Dedifferentiated amniotic fluid mesenchymal stem cell (primary cell): Measurements from ENCODE around the gene UROC1.

ENCODE experiments used
- DNase-seq: peaks from one replicate; pipeline ENCODE4 v3.0.0-alpha.2; 2016; ENCODE audit errors: extremely low spot score

Gene UROC1

DNA sequence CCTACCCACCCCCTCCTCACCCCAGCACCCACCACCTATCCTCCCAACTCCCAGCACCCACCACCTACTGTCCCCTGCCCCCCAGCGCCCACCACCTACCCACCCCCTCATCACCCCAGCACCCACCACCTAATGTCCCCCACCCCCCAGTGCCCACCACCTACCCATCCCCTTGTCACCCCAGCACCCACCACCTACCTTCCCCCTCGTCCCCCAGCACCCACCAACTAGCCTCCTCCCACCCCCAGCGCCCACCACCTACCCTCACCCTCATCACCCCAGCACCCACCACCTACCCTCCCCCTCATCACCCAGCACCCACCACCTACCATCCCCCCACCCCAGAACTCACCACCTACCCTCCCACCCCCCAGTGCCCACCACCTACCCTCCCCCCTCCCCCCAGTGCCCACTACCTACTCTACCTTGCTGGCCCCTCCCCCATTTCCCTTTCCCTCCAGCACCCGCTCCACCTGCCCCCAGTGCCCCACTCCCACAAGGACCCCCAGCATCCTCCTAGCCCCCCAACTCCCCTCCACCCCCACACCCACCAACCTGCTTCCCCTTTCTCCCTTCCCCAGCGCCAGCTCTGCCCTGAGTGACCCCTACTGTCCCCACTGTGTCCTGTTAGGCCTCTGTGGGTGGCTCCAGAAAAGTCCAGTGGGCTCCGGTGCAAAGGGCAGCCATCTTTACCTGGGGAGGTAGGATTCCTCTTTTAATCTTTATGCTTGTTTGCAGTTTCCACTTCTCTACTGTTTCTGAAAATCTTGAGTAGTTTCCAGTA, 1.2 kb downstream of the UROC1 start:
- DNase-seq = no peak

DNA sequence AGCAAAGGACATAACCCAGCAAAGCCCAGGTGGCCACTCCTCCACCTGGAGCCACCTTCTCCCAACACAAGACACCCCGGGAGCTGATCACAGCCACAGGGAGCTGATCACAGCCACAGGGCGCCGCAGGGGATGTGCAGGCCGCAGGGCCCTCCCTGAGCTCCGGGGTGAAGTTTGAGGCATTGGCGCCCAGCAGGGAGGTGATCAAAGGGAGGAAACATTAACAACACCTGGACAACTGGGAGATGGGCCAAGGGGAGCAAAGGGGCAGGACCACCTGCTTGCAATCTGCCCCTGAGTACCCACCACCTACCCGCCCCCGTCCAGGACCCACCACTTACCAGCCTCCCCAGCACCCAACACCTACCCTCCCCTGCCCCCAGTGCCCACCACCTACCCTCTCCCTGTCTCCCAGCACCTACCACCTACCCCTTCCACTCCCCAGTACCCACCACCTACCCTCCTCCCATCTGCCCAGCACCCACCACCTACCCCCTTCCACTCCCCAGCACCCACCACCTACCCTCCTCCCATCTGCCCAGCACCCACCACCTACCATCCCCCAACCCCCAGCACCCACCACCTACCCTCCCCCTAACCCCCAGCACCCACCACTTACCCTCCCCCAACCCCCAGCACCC, 2.4 kb downstream of the UROC1 start:
- DNase-seq = no peak

DNA sequence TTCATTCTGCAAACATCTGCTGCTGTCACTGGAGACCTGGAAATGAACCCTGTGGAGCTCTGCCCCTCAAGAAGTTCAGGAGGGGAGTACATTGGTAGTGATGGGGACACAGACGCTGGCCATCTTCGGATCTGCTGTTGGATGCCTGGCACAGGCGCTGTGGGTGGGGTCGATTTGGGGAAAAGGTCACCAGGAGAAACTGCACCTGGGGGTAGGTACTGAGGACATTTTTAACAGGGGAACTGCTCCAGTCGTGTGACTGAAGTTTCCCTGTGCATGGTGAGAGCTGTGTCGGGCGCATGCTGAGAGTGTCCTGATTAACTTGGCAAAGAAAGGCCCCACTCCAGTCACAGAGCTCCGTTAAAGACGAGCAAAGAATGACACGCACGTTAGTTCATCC, 3.4 kb downstream of the UROC1 start:
- no peak for DNase-seq

DNA sequence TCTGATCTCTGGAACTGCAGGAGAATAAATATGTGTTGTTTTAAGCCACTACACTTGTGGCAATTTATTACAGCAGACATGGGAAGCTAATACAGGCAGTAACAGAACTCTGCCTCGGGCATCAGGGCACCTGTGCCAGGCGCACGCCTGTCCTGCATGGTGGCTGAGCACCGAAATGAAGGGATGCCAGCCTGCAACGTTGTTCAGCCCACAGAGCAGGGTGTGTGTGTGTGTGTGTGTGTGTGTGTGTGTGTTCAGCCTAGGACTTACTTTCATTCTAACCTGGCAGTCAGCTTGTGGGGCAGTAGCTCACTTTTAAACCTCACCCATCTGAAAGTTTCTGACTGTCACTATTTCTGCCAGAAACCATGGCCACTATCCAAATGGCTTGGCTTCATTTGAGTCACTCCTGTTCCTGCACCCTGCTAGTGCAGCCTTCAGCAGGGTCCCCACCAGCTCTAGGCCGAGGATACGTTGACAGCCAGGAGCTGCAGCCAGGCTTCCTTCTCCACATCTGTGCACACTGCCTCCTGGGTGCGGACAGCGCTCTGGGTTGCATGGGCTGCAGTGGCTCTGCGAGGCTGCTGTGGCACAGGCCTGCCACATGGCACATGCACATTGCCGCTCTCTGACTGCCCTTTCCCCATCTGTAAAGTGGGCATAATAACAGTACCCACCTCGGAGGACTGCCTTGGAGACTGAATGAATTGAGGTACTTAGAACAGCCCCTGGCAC, 4.5 kb downstream of the UROC1 start:
- DNase-seq = no peak

DNA sequence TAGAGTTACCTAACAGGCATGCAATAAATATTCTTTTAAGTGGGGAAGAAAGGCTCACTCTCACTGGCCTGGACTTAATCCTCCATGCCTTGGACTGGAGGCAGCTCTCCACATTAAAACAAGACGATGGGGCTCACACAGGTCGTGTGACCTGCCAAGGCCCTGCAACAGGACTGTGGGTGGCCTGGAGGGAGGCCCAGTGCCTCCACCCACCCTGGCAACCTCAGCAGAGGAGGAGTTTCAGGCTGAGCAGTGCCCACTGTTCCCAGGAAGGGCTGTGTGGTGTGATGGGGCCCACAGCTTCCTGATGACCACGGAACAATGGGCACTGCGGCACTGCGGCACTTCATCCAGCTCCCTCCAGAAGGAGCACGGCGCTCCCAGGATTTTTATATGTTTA, 5.5 kb downstream of the UROC1 start:
- DNase-seq = no peak

DNA sequence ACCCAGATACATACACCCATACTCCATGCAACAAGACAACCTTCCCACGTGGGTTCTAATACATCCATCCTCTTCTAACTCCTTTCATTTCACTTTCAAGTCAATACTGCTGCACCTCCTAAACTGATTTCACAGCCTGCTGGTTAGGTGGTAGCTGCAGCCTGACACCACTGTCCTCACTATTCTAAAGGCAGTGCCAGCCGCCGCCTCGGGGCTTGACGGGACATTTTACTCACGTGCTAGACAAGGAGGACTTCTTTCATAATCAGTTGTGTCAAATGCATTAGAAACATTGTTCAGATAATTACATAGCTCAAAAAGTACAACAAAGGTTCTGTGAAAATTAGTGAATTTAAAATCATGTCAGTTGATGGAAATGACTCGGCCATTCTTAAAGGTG, 6.3 kb downstream of the UROC1 start:
- DNase-seq = no peak

DNA sequence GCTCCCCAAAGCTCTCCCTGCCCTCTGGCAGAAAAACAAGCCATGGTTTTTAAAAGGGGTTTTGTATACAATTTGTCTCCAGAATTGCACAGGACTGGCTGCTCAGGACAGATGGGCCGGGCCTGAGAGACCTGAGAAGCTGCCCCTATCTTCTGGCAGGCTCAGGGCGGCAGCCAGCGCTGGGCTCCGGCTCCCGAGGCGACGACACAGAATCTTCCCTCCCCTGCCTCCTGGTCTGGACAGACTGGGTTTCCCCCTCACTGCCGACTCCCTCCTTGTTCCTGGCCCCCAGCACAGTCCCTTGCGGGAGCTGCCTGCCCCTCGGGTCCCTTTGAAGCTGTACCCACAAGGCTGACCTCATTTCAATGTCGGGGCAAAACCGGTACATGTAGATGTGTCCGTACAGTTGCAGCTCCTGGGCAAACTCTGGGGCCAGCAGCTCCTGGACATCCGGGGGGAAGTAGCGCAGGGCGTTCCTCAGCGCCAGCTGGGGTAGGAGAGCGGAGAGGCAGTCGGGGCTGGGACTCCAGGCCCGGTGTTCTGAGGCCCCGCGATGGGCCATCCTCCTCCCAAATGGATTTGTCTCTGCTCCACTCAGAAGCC, 7.2 kb downstream of the UROC1 start:
- no peak for DNase-seq

DNA sequence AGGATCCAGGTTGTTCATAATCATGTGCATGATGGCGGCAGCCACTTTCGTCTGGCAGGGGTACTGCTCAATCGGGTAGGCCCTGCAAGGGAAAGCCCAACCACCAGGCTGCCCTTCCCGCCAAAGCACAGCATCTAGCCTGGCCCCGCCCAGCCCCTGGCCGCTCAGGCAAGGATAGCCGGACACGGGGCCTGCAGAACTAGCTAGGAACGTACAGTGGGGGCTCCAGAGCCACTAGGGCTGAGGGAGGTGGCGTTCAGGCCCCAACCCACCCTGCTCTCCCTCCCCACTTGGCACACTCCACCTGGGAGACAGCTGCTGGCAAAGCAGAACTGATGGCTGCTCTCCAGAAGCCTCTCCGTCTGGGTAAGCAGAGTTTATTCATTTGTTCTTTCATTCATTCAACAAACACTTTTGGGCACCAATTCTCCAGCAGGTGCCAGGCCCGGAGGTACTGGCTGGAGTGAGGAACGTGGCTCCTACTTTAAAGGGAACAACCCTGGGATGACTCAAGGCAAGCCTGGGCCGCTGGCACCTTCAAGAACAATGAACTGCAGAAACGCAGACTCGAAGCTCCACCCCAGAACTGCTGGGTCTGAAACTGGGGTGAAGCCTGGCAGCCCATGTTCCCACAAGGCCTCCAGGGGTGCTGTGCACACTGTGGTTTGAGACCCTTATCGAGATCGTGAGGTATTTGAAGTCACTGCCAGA, 7.8 kb downstream of the UROC1 start:
- no peak for DNase-seq

DNA sequence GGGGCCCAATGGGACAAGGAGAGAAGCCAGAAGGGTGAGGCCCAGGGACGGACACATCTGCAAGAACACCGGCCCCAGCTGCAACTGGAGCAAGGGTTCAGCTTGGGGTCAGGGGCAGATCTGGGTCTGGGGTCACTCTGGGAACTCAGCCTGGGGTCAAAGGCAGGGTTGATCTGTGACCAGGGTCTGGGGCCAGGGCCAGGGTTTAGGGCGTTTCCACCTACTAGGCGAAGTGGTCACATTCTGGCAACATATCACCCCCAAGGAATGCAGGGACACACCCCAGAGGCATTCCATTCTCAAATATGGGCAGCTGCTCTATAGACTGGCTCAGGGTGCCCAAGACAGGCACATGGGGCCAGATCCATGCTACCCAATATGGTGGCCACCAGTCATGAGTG, 9.0 kb downstream of the UROC1 start:
- no peak for DNase-seq

DNA sequence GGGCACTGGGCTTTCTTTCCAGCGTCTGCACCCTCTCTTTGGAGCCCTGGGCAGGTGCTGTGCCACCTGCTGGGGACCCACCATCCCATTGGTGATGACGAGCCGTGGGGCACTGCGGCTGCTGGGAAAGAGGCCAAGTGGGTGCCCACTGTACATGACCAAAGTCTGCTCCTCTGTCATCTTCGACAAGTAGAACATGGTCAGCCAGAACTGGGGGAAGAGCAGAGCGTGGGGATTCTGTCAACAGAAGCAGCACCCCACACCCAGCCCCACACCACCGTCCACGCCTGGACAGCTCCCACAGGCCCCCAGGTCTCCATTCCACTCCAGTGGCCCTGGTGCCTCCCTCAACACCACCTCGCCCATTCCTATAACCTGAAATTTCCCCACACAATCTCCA, 9.7 kb downstream of the UROC1 start:
- DNase-seq = no peak

DNA sequence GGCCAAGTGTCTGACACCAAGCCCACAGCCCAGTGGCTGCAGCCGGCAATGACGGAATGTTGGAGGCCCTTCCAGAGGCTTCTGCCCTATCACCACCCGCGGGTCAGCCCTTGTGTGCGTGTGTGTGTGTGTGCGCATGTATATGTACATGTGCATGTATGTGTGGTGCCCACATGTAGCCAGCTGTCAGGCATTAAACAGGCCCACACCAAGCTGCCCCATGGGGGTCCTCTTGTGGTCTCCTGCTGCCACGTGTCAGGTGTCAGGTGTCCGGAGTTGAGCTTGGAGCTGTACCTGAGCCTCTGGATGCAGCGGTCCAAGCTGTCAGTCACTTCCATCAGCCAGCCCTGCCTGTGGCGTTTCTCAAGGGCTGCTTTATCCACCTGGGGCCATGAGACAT, 13.9 kb downstream of the UROC1 start:
- DNase-seq = no peak

DNA sequence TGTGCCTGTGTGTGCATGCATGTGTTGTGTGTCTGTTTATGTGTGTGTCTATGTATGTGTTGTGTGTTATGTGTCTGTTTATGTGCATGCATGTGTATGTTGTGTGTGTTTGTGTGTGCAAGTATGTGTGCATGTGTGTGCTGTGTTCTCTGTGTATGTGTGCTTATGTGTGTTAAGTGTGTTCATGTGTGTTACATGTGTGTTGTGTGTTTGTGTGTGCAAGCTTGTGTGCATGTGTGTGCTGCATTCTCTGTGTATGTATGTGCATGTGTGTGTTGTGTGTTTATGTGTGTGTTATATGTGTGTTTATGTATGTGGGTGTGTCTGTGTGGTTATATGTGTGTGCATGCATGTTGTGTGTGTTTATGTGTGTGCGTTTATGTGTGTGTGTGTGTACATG, 14.9 kb downstream of the UROC1 start:
- DNase-seq = no peak

DNA sequence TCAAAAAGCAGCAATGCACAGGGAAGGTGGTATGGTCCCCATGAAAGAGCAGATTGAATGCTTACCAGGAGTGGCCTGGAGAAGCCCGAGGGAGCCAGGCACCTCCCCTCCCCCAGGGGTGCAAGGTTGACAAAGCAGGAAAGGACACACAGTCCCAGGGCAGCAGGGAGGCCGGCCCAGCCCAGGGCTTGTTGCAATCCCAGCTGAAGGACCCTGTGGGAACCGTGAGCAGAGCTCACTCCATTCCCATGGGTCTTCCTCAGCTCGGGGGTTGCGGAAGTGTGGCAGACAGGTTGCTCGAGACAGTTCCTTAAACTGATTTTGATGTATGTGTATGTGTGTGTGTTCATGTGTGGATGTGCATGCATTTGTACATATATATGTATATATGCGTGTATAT, 15.8 kb downstream of the UROC1 start:
- no peak for DNase-seq

DNA sequence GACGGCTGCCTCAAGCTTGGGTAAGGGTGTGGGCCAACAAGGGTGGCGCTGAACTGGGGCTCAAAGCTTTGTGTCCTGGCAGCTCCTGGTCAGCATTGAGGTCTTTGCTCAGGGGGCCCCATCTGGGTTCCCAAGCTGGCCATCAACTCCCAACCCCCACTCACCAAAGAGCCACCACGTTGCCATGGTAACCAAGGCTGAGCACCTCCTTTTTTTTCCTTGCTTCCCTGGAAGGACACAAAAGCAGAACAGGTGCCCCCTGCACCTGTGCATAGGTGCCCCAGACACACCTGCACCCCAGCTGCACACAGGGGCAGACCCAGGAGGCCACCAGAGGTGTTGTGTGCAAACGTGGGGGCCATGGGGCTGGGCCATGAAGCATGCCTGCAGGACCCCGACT, 16.5 kb downstream of the UROC1 start:
- DNase-seq = no peak

DNA sequence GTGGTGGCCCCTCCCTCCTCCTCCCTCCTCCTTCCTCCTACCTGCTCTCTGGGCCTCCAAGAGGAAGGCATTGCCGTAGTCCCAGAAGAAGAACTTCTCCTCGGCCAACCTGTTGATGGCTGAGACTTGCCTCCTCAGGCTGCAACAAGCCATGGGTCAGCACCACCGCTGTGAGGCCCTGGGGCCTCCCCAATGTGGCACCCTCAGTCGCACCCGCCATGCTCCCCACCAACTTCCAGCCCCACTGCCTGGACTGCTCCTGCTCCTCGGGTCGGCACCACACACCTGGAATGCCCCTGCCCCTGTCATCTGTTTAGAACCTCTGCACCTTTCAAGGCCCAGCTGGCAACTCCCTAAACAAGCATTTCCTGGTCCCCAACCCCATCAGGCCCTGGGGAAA, 17.6 kb downstream of the UROC1 start:
- DNase-seq = no peak

DNA sequence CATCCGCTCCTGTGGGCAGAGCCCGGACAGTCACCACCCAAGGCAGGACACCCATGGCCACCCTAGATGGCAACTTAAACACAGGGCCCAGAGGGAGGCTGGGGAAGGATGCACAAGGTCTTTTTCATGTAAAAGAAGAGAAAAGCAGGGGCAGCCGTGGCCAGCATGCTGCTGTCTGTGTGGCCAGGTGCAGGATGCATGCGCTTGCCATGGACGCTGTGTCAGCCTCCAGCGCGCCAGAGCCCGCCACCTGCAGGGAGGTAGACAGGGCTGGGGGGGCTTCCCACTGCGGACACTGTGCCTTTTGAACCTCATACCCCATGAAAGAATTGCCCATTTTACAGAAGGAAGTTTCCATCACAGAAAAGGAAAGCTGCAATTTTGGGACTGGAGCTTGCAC, 18.2 kb downstream of the UROC1 start:
- no peak for DNase-seq

DNA sequence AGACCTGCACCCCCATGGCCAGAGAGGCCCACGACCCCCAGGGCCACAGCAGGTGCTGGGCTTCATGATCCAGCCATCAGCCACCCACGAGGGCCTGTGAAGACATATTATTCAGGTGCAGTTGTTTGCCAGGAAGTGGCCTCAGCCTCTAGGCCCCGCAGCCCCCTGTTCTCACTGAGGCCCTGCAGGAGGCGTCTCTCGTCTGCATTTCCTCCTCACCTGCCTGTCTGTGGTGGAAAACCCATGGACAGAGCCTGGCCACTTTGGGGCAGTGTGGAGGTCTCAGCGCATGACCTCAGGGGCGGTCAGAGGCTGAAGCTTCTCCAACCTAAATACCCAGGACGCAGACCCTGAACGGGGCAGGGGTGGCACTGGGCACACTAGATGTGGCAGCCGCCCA, 18.6 kb downstream of the UROC1 start:
- no peak for DNase-seq

DNA sequence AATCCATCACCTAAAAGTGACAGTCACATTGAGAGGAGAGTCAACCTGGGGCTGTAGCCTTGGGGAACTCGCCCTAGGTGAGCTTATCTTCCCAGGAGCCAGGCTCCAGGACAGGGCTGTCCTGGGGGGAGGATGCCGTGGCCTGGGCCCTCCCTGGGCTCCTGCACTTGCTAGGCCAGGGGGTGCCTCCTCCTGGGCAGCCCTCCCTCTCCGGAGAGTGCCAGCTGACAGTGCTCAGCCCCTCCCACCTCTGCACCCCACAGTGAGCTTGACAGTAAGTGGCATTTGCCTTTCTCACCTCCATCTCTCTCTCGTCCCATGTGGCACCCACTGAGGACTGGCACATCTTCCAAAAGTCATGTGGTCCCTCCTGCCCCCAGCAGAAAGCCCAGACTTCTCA, 19.1 kb downstream of the UROC1 start:
- no peak for DNase-seq

DNA sequence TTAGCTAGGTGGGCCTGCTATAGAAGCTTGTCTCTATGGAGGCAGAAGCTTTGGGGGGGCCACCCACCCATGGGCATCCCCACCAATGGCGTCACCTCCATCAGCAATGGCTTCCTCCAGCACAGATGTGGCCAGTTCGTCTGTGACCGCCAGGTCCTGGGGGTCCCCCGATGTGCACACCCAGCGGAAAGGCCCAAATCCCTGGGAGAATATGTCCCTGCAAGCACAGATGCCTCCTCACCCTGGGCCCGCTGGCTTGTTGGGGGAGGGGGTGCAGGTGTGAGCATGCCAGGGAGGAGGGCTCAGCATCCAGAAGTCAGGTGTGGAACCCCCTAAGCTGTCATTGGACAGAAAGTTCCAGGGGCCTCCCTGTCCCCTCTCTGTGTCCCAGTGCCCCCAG, 19.6 kb downstream of the UROC1 start:
- no peak for DNase-seq

DNA sequence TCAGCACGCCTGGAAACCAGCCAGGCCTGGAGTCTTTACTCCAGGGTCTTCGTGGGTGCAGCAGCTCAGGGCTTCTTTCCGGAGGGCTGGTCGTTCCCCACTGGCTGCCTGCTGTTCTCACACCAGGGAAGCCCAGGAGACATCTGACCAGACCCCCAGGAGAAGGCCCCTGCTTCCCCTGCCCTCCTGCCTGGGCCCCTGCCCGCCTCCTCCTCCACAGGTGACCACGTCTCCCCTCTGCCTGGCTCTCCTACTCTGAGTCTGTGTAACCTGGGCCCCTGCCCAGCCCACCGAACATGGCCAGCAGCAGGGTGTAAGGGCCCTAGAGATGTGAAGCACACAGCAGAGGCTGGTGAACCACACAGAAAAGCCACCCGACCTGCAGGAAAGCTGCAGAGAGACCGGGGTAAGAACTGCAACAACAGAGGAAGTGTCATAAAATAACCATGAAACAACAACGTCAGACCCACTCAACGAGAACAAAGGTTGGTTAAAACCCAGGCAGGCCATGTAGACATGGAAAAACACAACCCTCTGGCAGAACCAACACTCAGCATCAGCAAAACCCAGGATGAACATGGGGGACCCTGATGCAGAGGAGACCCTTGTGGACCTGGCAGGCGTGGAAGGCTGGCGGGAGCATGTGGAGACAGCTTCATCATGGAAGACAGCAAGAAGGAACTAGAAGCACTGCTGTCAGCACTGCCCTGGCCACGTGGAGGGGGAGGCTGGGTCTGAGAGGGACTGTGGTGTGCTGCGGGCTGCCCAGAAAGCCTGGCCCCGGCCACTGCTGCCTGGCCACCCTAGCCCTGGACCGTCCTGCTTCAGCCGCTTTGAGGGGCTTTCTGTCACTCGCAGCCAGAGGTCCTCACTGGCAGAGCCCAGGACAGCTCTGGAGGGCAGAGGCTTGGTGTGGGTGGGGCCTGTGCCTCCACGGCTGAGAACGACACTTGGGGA, 20.4 kb downstream of the UROC1 start:
- no peak for DNase-seq

DNA sequence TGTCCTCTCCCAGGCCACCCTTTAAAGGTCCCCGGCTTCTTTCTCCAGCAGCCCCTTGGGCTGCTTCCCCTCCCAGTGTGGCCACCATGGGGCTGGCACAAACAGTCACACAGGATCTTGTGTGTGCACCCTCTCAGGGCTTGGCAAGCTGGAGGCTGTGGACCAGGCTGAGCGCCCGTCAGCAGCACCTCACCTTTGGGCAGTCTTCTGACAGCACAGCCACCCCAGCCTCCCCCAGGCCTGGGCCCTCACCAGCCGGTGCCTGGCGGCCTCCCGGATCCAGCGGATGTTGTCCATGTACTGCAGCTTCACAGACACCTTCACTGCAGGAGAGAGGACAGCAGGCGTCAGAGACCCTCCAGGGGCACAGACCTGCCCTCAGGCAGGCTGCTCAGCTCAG, 21.8 kb downstream of the UROC1 start:
- no peak for DNase-seq
